ENCODE measurements around the gene FADS2.

The FADS2 gene

GRCh38 chr11:61901397-61901796, 73.3 kb downstream of the FADS2 start:
- Histone ChIP-seq H3K27me3 (ENCODE audit: low read depth, low read length) (no peaks in the 10 kb centered on the region), H2AFZ (ENCODE audit: low read depth, low read length) (no peak overlapping the region), H4K20me1 (ENCODE audit: insufficient read depth, low read length) (no peaks in the 10 kb centered on the region), H3K79me2 (ENCODE audit: low read length) (no peaks in the 10 kb centered on the region), H3K9me3 (ENCODE audit: insufficient read depth, low read length) (no peaks in the 10 kb centered on the region), H3K9ac (ENCODE audit: low read length) (no peak overlapping the region), H3K4me3 (ENCODE audit: low read length) (no peak overlapping the region), H3K4me2 (ENCODE audit: low read length) (no peak overlapping the region), H3K36me3 (replicated peaks; ENCODE audit: low read depth, low read length) (no peaks in the 10 kb centered on the region), H3K4me1 (ENCODE audit: low read length) (peaks cover 6% of the 10 kb centered on the region; the same call in 1 of the 2 replicates), H3K27ac (ENCODE audit: low read length) (no peak overlapping the region)
- TF ChIP-seq, protein P1, sequence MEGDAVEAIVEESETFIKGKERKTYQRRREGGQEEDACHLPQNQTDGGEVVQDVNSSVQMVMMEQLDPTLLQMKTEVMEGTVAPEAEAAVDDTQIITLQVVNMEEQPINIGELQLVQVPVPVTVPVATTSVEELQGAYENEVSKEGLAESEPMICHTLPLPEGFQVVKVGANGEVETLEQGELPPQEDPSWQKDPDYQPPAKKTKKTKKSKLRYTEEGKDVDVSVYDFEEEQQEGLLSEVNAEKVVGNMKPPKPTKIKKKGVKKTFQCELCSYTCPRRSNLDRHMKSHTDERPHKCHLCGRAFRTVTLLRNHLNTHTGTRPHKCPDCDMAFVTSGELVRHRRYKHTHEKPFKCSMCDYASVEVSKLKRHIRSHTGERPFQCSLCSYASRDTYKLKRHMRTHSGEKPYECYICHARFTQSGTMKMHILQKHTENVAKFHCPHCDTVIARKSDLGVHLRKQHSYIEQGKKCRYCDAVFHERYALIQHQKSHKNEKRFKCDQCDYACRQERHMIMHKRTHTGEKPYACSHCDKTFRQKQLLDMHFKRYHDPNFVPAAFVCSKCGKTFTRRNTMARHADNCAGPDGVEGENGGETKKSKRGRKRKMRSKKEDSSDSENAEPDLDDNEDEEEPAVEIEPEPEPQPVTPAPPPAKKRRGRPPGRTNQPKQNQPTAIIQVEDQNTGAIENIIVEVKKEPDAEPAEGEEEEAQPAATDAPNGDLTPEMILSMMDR (IDR thresholded peaks at IDR 0.05; ENCODE audit: low read depth, low read length): no peak
- no peak for TF ChIP-seq EZH2phosphoT487 (IDR thresholded peaks at IDR 0.05; ENCODE audit: low read depth)

DNA sequence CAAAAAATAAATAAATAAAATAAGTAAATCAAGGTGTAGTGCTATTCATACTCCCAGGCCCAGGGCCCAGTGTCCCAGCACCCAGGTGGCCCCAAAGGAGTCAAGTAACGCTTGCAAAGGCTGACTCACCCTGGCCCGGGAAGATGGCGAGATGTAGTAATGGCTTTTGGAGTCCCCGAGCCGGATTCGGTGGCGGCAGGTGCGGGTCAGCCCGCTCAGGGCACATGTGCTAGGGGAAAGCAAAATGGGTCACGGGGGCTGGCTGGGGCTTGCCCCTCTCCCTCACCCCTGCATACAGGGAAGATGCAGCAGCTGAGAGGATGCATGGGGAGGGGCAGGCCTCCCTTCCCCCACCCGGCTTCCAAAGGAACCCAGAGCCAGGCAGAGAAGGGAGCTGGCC, 74.2 kb downstream of the FADS2 start:
- Histone ChIP-seq H3K79me2 (ENCODE audit: low read length) (no peaks in the 10 kb centered on the region), H2AFZ (ENCODE audit: low read depth, low read length) (no peak overlapping the region), H3K36me3 (replicated peaks; ENCODE audit: low read depth, low read length) (no peaks in the 10 kb centered on the region), H3K4me2 (ENCODE audit: low read length) (no peak overlapping the region), H3K4me3 (ENCODE audit: low read length) (no peak overlapping the region), H4K20me1 (ENCODE audit: insufficient read depth, low read length) (no peaks in the 10 kb centered on the region), H3K9ac (ENCODE audit: low read length) (no peak overlapping the region), H3K4me1 (ENCODE audit: low read length) (peaks cover 6% of the 10 kb centered on the region; the same call in 1 of the 2 replicates), H3K9me3 (ENCODE audit: insufficient read depth, low read length) (no peaks in the 10 kb centered on the region), H3K27me3 (ENCODE audit: low read depth, low read length) (no peaks in the 10 kb centered on the region), H3K27ac (ENCODE audit: low read length) (no peak overlapping the region)
- TF ChIP-seq, protein P1 (IDR thresholded peaks at IDR 0.05; ENCODE audit: low read depth, low read length): no peak
- TF ChIP-seq EZH2phosphoT487 (IDR thresholded peaks at IDR 0.05; ENCODE audit: low read depth): no peak

DNA sequence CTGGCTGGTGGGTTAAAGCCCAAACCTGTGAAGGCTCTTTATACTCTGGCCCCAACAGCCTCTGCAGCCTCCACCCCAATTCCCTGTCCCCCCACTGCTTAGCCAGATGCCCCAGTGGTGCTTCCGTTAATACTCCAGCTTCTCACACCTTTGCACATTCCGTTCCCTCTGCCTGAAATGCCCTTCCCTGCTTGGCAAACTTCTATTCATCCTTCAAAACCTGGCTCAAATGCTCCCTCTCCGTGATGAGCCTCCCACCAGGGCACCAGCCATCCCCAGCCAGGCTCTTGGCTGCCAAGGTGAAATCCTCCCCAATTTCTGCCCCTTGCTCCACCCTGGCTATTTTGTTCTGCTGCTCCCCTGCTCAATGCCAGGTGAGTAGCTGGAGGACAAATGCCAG, 75.7 kb downstream of the FADS2 start:
- no peak overlapping the region for H3K4me2 ChIP-seq (ENCODE audit: low read length)
- peaks cover 2% of the 10 kb centered on the region; the same call in 1 of the 2 replicates for H3K4me1 ChIP-seq (ENCODE audit: low read length)
- no peaks in the 10 kb centered on the region for H3K36me3 ChIP-seq (replicated peaks; ENCODE audit: low read depth, low read length)
- no peaks in the 10 kb centered on the region for H3K79me2 ChIP-seq (ENCODE audit: low read length)
- H3K27ac ChIP-seq (ENCODE audit: low read length): no peak overlapping the region
- no peak overlapping the region for H3K9ac ChIP-seq (ENCODE audit: low read length)
- no peaks in the 10 kb centered on the region for H3K27me3 ChIP-seq (ENCODE audit: low read depth, low read length)
- no peaks in the 10 kb centered on the region for H4K20me1 ChIP-seq (ENCODE audit: insufficient read depth, low read length)
- no peaks in the 10 kb centered on the region for H3K9me3 ChIP-seq (ENCODE audit: insufficient read depth, low read length)
- H2AFZ ChIP-seq (ENCODE audit: low read depth, low read length): no peak overlapping the region
- H3K4me3 ChIP-seq (ENCODE audit: low read length): no peak overlapping the region
- no peak for TF ChIP-seq EZH2phosphoT487 (IDR thresholded peaks at IDR 0.05; ENCODE audit: low read depth)
- TF ChIP-seq, protein P1 (IDR thresholded peaks at IDR 0.05; ENCODE audit: low read depth, low read length): no peak

DNA sequence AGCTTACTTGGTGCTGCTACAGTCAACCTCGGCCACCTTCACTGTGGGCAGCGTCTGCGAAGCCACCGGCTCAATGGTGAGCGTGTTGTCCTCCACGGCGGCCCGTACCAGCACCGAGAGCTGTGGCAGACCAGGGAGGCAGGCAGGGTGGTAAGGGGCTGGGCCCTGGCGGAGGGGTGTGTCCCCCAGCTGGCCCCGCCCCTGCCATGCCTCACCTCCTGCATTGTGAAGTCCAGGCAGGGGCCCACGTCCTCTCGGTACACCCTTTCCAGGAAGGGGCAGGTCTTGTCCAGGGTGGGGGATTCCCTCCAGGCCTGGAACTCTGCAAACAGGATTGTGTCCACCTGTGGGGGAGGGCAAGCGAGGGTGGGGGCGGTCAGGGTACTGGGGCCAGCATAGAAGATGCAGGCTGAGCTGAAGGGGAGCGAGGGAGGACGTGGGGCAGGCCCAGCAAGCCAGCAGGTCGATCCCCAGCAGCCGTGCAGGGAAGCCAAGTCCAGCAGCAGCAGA, 76.5 kb downstream of the FADS2 start:
- Histone ChIP-seq H3K27me3 (ENCODE audit: low read depth, low read length) (no peaks in the 10 kb centered on the region), H3K9ac (ENCODE audit: low read length) (no peak overlapping the region), H4K20me1 (ENCODE audit: insufficient read depth, low read length) (no peaks in the 10 kb centered on the region), H3K27ac (ENCODE audit: low read length) (no peak overlapping the region), H3K36me3 (replicated peaks; ENCODE audit: low read depth, low read length) (no peaks in the 10 kb centered on the region), H2AFZ (ENCODE audit: low read depth, low read length) (no peak overlapping the region), H3K4me1 (ENCODE audit: low read length) (no peaks in the 10 kb centered on the region), H3K79me2 (ENCODE audit: low read length) (no peaks in the 10 kb centered on the region), H3K9me3 (ENCODE audit: insufficient read depth, low read length) (no peaks in the 10 kb centered on the region), H3K4me2 (ENCODE audit: low read length) (no peak overlapping the region), H3K4me3 (ENCODE audit: low read length) (no peak overlapping the region)
- TF ChIP-seq, protein P1 (IDR thresholded peaks at IDR 0.05; ENCODE audit: low read depth, low read length): no peak
- TF ChIP-seq EZH2phosphoT487 (IDR thresholded peaks at IDR 0.05; ENCODE audit: low read depth): no peak

All from OCI-LY3 (cell line).